ENCODE measurements around the gene COA4. TPM values are rescaled to one million over a fixed set of nuclear protein-coding genes. Genes with fewer than 3 reads are reported as not detected.

The COA4 gene
- total and polyA plus RNA-seq, 10 donors: 42.4 to 88.8 (median 55.3) TPM

- Histone ChIP-seq H3K27me3 (replicated peaks in 1 of 7) (no peaks in the 10 kb centered on the region), H3K4me1 (peaks cover 0 to 9% (median 2%) of the 10 kb centered on the region in 6 donors), H3K36me3 (peaks cover 0 to 69% (median 45%) of the 10 kb centered on the region in 6 donors), H3K27ac (no peak overlapping the region), H3K9me3 (no peaks in the 10 kb centered on the region), H3K4me3 (no peak overlapping the region)
- intact Hi-C loops (cut with DNase I; ENCODE audit: low total_unique reads): no loop called here
- no peak for DNase-seq
- WGBS, 5 donors: 52 to 78% (median 73%) methylated on average over 1 of the region's 1 CpG
- TF ChIP-seq POLR2AphosphoS5 (IDR thresholded peaks at IDR 0.05) (peak in 1 of 3 donors; percentile 19), CTCF (IDR thresholded peaks at IDR 0.05 in 8 of 11, conservative IDR thresholded peaks at IDR 0.05 in 3 of 11) (no peak), POLR2A (IDR thresholded peaks at IDR 0.05) (no peak)
Measured at GRCh38 chr11:73869332-73869949, 7.2 kb downstream of the COA4 start.

GRCh38 chr11:73866586-73866996 is 10.1 kb downstream of the COA4 start:
- peaks cover 0 to 69% (median 31%) of the 10 kb centered on the region in 6 donors for H3K36me3 ChIP-seq
- H3K27me3 ChIP-seq (replicated peaks in 1 of 7): no peaks in the 10 kb centered on the region
- no peaks in the 10 kb centered on the region for H3K9me3 ChIP-seq
- no peak overlapping the region for H3K4me3 ChIP-seq
- intact Hi-C loops (cut with DNase I; ENCODE audit: low total_unique reads): no loop called here
- H3K27ac ChIP-seq: no peak overlapping the region
- no peak for DNase-seq
- no peaks in the 10 kb centered on the region for H3K4me1 ChIP-seq
- no peak for TF ChIP-seq POLR2A (IDR thresholded peaks at IDR 0.05)
- TF ChIP-seq POLR2AphosphoS5 (IDR thresholded peaks at IDR 0.05): no peak
- 51 to 87% (median 80%) methylated on average over 2 of the region's 2 CpGs for WGBS, 5 donors

- no peak overlapping the region for H3K4me3 ChIP-seq
- TF ChIP-seq CTCF (IDR thresholded peaks at IDR 0.05 in 8 of 11, conservative IDR thresholded peaks at IDR 0.05 in 3 of 11): no peak
- no peak for TF ChIP-seq POLR2AphosphoS5 (IDR thresholded peaks at IDR 0.05)
- no peak for TF ChIP-seq POLR2A (IDR thresholded peaks at IDR 0.05)
- H3K36me3 ChIP-seq: peaks cover 0 to 69% (median 29%) of the 10 kb centered on the region in 6 donors
- no peaks in the 10 kb centered on the region for H3K4me1 ChIP-seq
- H3K27me3 ChIP-seq (replicated peaks in 1 of 7): no peaks in the 10 kb centered on the region
- no peak for DNase-seq
- no peak overlapping the region for H3K27ac ChIP-seq
- intact Hi-C loops (cut with DNase I; ENCODE audit: low total_unique reads): no loop called here
- 93 to 99% (median 98%) methylated on average over 5 of the region's 5 CpGs for WGBS, 5 donors
- H3K9me3 ChIP-seq: no peaks in the 10 kb centered on the region
Measured at GRCh38 chr11:73866095-73866579, 10.5 kb downstream of the COA4 start.

- no peak for DNase-seq
- H3K4me1 ChIP-seq: no peaks in the 10 kb centered on the region
- H3K27ac ChIP-seq: no peak overlapping the region
- intact Hi-C loops (cut with DNase I; ENCODE audit: low total_unique reads): no loop called here
- TF ChIP-seq POLR2A (IDR thresholded peaks at IDR 0.05): no peak
- TF ChIP-seq POLR2AphosphoS5 (IDR thresholded peaks at IDR 0.05): no peak
- no peak for TF ChIP-seq CTCF (IDR thresholded peaks at IDR 0.05 in 8 of 11, conservative IDR thresholded peaks at IDR 0.05 in 3 of 11)
- WGBS, 5 donors: 69 to 81% (median 80%) methylated on average over 4 of the region's 4 CpGs
- peaks cover 0 to 61% (median 24%) of the 10 kb centered on the region in 6 donors for H3K36me3 ChIP-seq
- H3K9me3 ChIP-seq: no peaks in the 10 kb centered on the region
- no peaks in the 10 kb centered on the region for H3K27me3 ChIP-seq (replicated peaks in 1 of 7)
- no peak overlapping the region for H3K4me3 ChIP-seq
Measured at GRCh38 chr11:73862986-73863385, 13.7 kb downstream of the COA4 start.

Measured in spleen (tissue), 11 donors.